WTC11 (cell line): Measurements from ENCODE around the gene ZBTB4.

Source experiments
- CBFB ChIP-seq: sonication (generic); formaldehyde crosslinking; IDR thresholded peaks from 2 replicates; pipeline ENCODE4 v1.8.1; 2022; ENCODE audit warnings: mild to moderate bottlenecking, low read depth, missing genetic modification reagents
- FOXK1 ChIP-seq: sonication (generic); formaldehyde crosslinking; IDR thresholded peaks from 2 replicates; pipeline ENCODE4 v1.8.0; 2022; ENCODE audit warnings: mild to moderate bottlenecking, moderate library complexity, missing genetic modification reagents
- MXD4 ChIP-seq: fragments of 250-450 bp; sonication (Bioruptor Pico); IDR thresholded peaks from 2 replicates; pipeline ENCODE4 v1.8.0; 2021; ENCODE audit warnings: mild to moderate bottlenecking, moderate library complexity, borderline replicate concordance
- NFATC4 ChIP-seq: fragments of 250-450 bp; sonication (Bioruptor Pico); IDR thresholded peaks from 2 replicates; pipeline ENCODE4 v1.9.0; 2021; ENCODE audit warnings: mild to moderate bottlenecking
- RELA ChIP-seq: sonication (generic); formaldehyde crosslinking; IDR thresholded peaks from 2 replicates; pipeline ENCODE4 v1.8.1; 2022; ENCODE audit warnings: missing genetic modification reagents, mild to moderate bottlenecking, borderline replicate concordance
- TF ChIP-seq, protein P1 (sequence below): fragments of 200-600 bp; IDR thresholded peaks from 2 replicates; pipeline ENCODE4 v1.8.0; 2022; ENCODE audit warnings: antibody characterized with exemption

DNA sequence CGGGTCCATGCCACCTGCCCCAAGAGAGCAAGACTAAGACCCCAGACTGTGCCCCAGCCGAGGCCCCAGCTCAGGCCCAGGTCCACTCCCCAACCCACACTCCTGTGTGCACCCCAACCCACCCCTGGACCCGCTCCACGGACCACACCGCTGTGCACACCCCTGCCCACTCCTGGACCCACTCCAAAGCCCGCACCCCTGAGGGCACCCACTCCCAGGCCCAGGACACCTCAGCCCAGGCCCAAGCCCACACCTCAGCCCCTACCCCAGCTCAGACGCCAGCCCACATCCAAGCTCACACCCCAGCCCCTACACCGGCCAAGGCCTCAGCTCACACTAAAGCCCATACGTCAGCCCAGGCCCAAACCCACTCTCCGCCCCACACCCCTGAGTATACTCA lies 49.7 kb downstream of the ZBTB4 start:
- TF ChIP-seq CBFB (CRISPR knock-in tag) = no peak
- no peak for TF ChIP-seq RELA (CRISPR knock-in tag)
- TF ChIP-seq NFATC4 (CRISPR knock-in tag) = no peak
- TF ChIP-seq, protein P1, sequence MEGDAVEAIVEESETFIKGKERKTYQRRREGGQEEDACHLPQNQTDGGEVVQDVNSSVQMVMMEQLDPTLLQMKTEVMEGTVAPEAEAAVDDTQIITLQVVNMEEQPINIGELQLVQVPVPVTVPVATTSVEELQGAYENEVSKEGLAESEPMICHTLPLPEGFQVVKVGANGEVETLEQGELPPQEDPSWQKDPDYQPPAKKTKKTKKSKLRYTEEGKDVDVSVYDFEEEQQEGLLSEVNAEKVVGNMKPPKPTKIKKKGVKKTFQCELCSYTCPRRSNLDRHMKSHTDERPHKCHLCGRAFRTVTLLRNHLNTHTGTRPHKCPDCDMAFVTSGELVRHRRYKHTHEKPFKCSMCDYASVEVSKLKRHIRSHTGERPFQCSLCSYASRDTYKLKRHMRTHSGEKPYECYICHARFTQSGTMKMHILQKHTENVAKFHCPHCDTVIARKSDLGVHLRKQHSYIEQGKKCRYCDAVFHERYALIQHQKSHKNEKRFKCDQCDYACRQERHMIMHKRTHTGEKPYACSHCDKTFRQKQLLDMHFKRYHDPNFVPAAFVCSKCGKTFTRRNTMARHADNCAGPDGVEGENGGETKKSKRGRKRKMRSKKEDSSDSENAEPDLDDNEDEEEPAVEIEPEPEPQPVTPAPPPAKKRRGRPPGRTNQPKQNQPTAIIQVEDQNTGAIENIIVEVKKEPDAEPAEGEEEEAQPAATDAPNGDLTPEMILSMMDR = no peak
- no peak for TF ChIP-seq FOXK1 (CRISPR knock-in tag)
- no peak for TF ChIP-seq MXD4 (CRISPR knock-in tag)
